Measurements from ENCODE around the gene RPS14. TPM values are rescaled to one million over a fixed set of nuclear protein-coding genes. Genes with fewer than 3 reads are reported as not detected.

Gene RPS14
- total and polyA plus RNA-seq, 9 of the 15 experiments (the other 6 are each of a cell fraction or from before 2014, with no cell fraction given), result 1,824 to 5,983 (median 3,017) TPM

GRCh38 chr5:150398722-150399523 is 50.6 kb downstream of the RPS14 start:
- peaks cover 5 to 10% of the 10 kb centered on the region in 2 experiments; a peak in 2 of 5 replicates for H3K4me1 ChIP-seq (replicated peaks in 1 of 2; ENCODE audit: control insufficient read depth in 2 of 2, insufficient read depth in 2 of 2, low read length in 2 of 2)
- no peaks in the 10 kb centered on the region for H3K79me2 ChIP-seq (ENCODE audit: control insufficient read depth, insufficient read depth, low read length)
- FAIRE-seq, result no peak
- DNase-seq (ENCODE audit: extremely low read depth in 1 of 4, low spot score in 3 of 4), result peak in 2 of 4 experiments; percentile 33 to 53
- BruUV-seq (replicated peaks), result no TSS peak
- H3K4me2 ChIP-seq (ENCODE audit: insufficient read depth, low read length), result no peak overlapping the region
- H3K9ac ChIP-seq (ENCODE audit: insufficient read depth in 1 of 2, low read depth in 2 of 2, low read length in 2 of 2), result peak overlapping the region in 1 of 2 experiments; percentile 74; a peak in 2 of 4 replicates
- H3K9me1 ChIP-seq (ENCODE audit: control insufficient read depth, insufficient read depth, low read length), result peaks cover 8% of the 10 kb centered on the region
- in situ Hi-C loops (cut with MboI) (no loop called here), intact Hi-C loops (cut with micrococcal nuclease) (loop anchor here (2.0 kb wide), 1 partner anchor 38 kb away; no protein-coding TSS in a partner anchor)
- H3K27me3 ChIP-seq (ENCODE audit: control insufficient read depth in 2 of 2, insufficient read depth in 2 of 2, low read length in 2 of 2), result no peaks in the 10 kb centered on the region
- CTCF ChIA-PET (ENCODE audit: low intra/inter-chr PET ratio), result no interaction called here
- H2AFZ ChIP-seq (ENCODE audit: low read depth, low read length), result no peak overlapping the region
- no peak overlapping the region for H3K4me3 ChIP-seq
- H3K27ac ChIP-seq (ENCODE audit: extremely low read depth, low read depth, low read length), result no peak overlapping the region
- H3K9me3 ChIP-seq (replicated peaks; ENCODE audit: control insufficient read depth, insufficient read depth, low read depth, low read length), result no peaks in the 10 kb centered on the region
- peaks cover 4% of the 10 kb centered on the region for H4K20me1 ChIP-seq (replicated peaks; ENCODE audit: control insufficient read depth, insufficient read depth, low read length)
- TF ChIP-seq ATF6 (CRISPR knock-in tag; IDR thresholded peaks at IDR 0.05) (no peak), TFAP4 (CRISPR knock-in tag; IDR thresholded peaks at IDR 0.05; ENCODE audit: borderline replicate concordance) (peak; percentile 69), POLR2AphosphoS5 (IDR thresholded peaks at IDR 0.05; ENCODE audit: control insufficient read depth, insufficient read depth, low read depth, low read length) (peak; percentile 24; the same call in 1 of the 2 replicates), YY1 (IDR thresholded peaks at IDR 0.05; ENCODE audit: borderline replicate concordance in 1 of 3, control insufficient read depth in 1 of 3, extremely low read depth in 1 of 3, insufficient read depth in 3 of 3, insufficient read length in 1 of 3, insufficient replicate concordance in 2 of 3, low read depth in 1 of 3, low read length in 2 of 3) (peak in 1 of 3 experiments; percentile 11), CTCF (IDR thresholded peaks at IDR 0.05 in 2 of 3, conservative IDR thresholded peaks at IDR 0.05 in 1 of 3; ENCODE audit: insufficient read depth in 2 of 3, low read depth in 1 of 3, low read length in 3 of 3) (peak; percentile 49 to 93 (median 56); a peak in 5 of 6 replicates)
- POLR2A ChIA-PET, result interaction anchor here (0.7 to 2.2 kb wide), 8 partner anchors 9 to 50 kb away, joined by 3 to 7 read pairs (median 3); partner anchors contain the start of gene RPS14
- peaks cover 81% of the 10 kb centered on the region for H3K36me3 ChIP-seq (ENCODE audit: control insufficient read depth, insufficient read depth, low read length)
- ATAC-seq, result peak; percentile 71
- WGBS (ENCODE audit: insufficient coverage, low coverage, missing lambda C conversion rate), result 79% methylated on average over 10 of the region's 12 CpGs
